ENCODE results near the gene RBFOX2. TPM values are rescaled to one million over a fixed set of nuclear protein-coding genes. Genes with fewer than 3 reads are reported as not detected.

Gene RBFOX2
- total RNA-seq, 4 donors from 2014 or later, result 50.2 to 75.6 (median 71.4) TPM

DNA sequence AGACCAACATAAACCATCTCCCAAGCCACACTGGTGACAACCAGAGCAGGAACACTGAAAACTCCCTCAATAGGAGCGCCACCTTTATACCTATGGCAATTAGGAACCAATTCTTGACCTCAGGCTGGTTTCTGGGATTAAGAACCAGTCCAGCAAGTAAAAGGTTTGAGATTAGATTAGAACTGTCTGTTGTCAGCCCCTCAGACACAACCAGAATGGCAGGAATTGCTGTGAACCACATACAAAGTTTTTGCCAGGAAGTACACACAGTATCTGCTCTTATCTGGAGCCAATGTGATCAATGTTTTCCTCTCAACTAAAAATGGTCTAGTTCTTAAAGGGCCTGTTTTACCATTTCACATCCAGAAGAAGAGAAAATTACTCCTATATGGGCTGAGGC lies 55.2 kb downstream of the RBFOX2 start:
- peak overlapping the region; percentile 72 to 93 (median 81) for H3K27ac ChIP-seq
- no peak for TF ChIP-seq POLR2A (IDR thresholded peaks at IDR 0.05)
- no peaks in the 10 kb centered on the region for H3K27me3 ChIP-seq
- no peak for DNase-seq (ENCODE audit: low spot score in 2 of 2)
- H3K9me3 ChIP-seq, result no peaks in the 10 kb centered on the region
- peaks cover 0 to 66% (median 40%) of the 10 kb centered on the region in 4 donors for H3K4me1 ChIP-seq
- H3K4me3 ChIP-seq, result no peak overlapping the region
- H3K36me3 ChIP-seq, result no peaks in the 10 kb centered on the region
- WGBS, 2 donors, result 87 to 95% methylated on average over 1 of the region's 1 CpG

DNA sequence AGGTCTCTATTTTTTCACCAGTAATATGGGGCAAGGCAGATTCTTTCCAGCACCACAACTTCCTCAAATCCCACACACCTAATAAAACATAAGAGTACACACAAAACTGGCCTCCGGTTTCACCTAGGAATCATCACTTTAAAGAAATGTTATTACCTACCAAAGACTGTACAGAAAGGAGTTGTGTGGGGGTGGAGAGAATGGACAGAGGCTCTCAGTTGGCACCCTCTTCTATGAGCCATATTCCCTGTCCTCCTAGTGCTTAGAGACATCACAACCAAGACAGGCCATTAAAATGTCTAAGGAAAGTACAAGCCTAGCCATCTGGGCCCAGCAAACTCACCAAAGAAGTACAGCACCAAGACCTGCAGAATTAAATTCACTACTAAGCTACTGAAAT lies 56.1 kb downstream of the RBFOX2 start:
- WGBS, 2 donors, result 63 to 68% methylated on average over 1 of the region's 1 CpG
- peak overlapping the region in 3 of 4 donors; percentile 51 to 93 (median 87) for H3K27ac ChIP-seq
- TF ChIP-seq EP300 (IDR thresholded peaks at IDR 0.05) (no peak), POLR2A (IDR thresholded peaks at IDR 0.05) (no peak), CTCF (IDR thresholded peaks at IDR 0.05) (no peak)
- no peak overlapping the region for H3K4me3 ChIP-seq
- H3K4me1 ChIP-seq, result peaks cover 0 to 66% (median 40%) of the 10 kb centered on the region in 4 donors
- no peaks in the 10 kb centered on the region for H3K27me3 ChIP-seq
- DNase-seq (ENCODE audit: low spot score in 2 of 2), result no peak
- H3K36me3 ChIP-seq, result no peaks in the 10 kb centered on the region
- H3K9me3 ChIP-seq, result no peaks in the 10 kb centered on the region

- Histone ChIP-seq H3K27ac (peak overlapping the region; percentile 24 to 93 (median 69)), H3K4me1 (peaks cover 0 to 66% (median 40%) of the 10 kb centered on the region in 4 donors), H3K4me3 (no peak overlapping the region), H3K36me3 (no peaks in the 10 kb centered on the region), H3K27me3 (no peaks in the 10 kb centered on the region), H3K9me3 (no peaks in the 10 kb centered on the region)
- 13 to 23% methylated on average over 3 of the region's 3 CpGs for WGBS, 2 donors
- TF ChIP-seq POLR2A (IDR thresholded peaks at IDR 0.05) (no peak), EP300 (IDR thresholded peaks at IDR 0.05) (no peak), CTCF (IDR thresholded peaks at IDR 0.05) (no peak)
- peak in 1 of 2 donors; percentile 51 for DNase-seq (ENCODE audit: low spot score in 2 of 2)
These were observed 57.0 kb downstream of the RBFOX2 start for GRCh38 chr22:35971456-35972119.

- H3K36me3 ChIP-seq, result no peaks in the 10 kb centered on the region
- H3K27ac ChIP-seq, result peak overlapping the region in 3 of 4 donors; percentile 21 to 93 (median 87)
- TF ChIP-seq EP300 (IDR thresholded peaks at IDR 0.05), result no peak
- TF ChIP-seq CTCF (IDR thresholded peaks at IDR 0.05), result no peak
- TF ChIP-seq POLR2A (IDR thresholded peaks at IDR 0.05), result no peak
- DNase-seq (ENCODE audit: low spot score in 2 of 2), result no peak
- no peaks in the 10 kb centered on the region for H3K27me3 ChIP-seq
- H3K4me3 ChIP-seq, result no peak overlapping the region
- no peaks in the 10 kb centered on the region for H3K9me3 ChIP-seq
- 55 to 60% methylated on average over 4 of the region's 4 CpGs for WGBS, 2 donors
- H3K4me1 ChIP-seq, result peaks cover 0 to 66% (median 40%) of the 10 kb centered on the region in 4 donors
These were observed 57.8 kb downstream of the RBFOX2 start for GRCh38 chr22:35970616-35971455.

- no peak for TF ChIP-seq CTCF (IDR thresholded peaks at IDR 0.05)
- TF ChIP-seq EP300 (IDR thresholded peaks at IDR 0.05), result no peak
- TF ChIP-seq POLR2A (IDR thresholded peaks at IDR 0.05), result no peak
- Histone ChIP-seq H3K27ac (no peak overlapping the region), H3K4me3 (no peak overlapping the region), H3K9me3 (no peaks in the 10 kb centered on the region), H3K27me3 (no peaks in the 10 kb centered on the region), H3K4me1 (peaks cover 0 to 48% (median 21%) of the 10 kb centered on the region in 4 donors), H3K36me3 (no peaks in the 10 kb centered on the region)
- no peak for DNase-seq (ENCODE audit: low spot score in 2 of 2)
- WGBS, 2 donors, result 96 to 99% methylated on average over 3 of the region's 3 CpGs
These were observed 61.6 kb downstream of the RBFOX2 start for GRCh38 chr22:35967046-35967397.

Data from tibial nerve (tissue), 4 donors.